Transverse colon (tissue), 4 donors: ENCODE results near the gene SLC35G2. TPM values are rescaled to one million over a fixed set of nuclear protein-coding genes. Genes with fewer than 3 reads are reported as not detected.
A peak's percentile ranks its signal among the peaks of the same experiment; 100 is the strongest.

Experiments used
- DNase-seq: peaks from one replicate; pipeline ENCODE4 v3.0.0-alpha.2; 2019
- H3K27ac ChIP-seq, 4 donors: fragments of 200-600 bp; sonication (generic); 2 replicates each; pipeline ENCODE4 v1.5.1; 2016 to 2018; ENCODE audit warnings: inconsistent platforms in 4 of 4
- H3K27me3 ChIP-seq: fragments of 200-600 bp; sonication (generic); 2 replicates; pipeline ENCODE4 v1.5.1; 2017; ENCODE audit warnings: inconsistent platforms
- H3K36me3 ChIP-seq, 4 donors: fragments of 200-600 bp; sonication (generic); 2 replicates each; pipeline ENCODE4 v1.5.1; 2017 to 2019; ENCODE audit warnings: inconsistent platforms in 4 of 4
- H3K4me1 ChIP-seq, 4 donors: fragments of 200-600 bp; sonication (generic); 2 replicates each; pipeline ENCODE4 v1.5.1; 2017 to 2020; ENCODE audit warnings: inconsistent platforms in 4 of 4
- H3K4me3 ChIP-seq, 4 donors: fragments of 200-600 bp; sonication (generic); 1 replicate in 1 of 4; 2 replicates in 3 of 4; pipeline versions ENCODE4 v1.5.1 to v1.6.1; 2017 to 2019; ENCODE audit warnings: inconsistent platforms in 4 of 4
- H3K9me3 ChIP-seq, 2 donors: fragments of 200-600 bp; sonication (generic); 2 replicates each; pipeline ENCODE4 v1.5.1; 2017 to 2019; ENCODE audit warnings: inconsistent platforms in 2 of 2
- CTCF ChIP-seq, 5 experiments: fragments of 200-600 bp in 3 of 5; fragments of 450-650 bp in 2 of 5; sonication (generic) in 3 of 5; IDR thresholded peaks; 1 replicate in 2 of 5; 2 replicates in 3 of 5; pipeline ENCODE4 v1.5.1; 2016 to 2017; ENCODE audit warnings: antibody characterized with exemption in 5 of 5, inconsistent platforms in 3 of 5, mild to moderate bottlenecking in 2 of 5, moderate library complexity in 1 of 5
- EP300 ChIP-seq: sonication (generic); formaldehyde crosslinking; IDR thresholded peaks from one replicate; pipeline ENCODE4 v1.6.1; 2017; ENCODE audit warnings: antibody characterized with exemption, low read depth
- POLR2A ChIP-seq: fragments of 450-650 bp; IDR thresholded peaks from one replicate; pipeline ENCODE4 v1.6.1; 2016; ENCODE audit warnings: antibody characterized with exemption, mild to moderate bottlenecking, moderate library complexity
- POLR2AphosphoS5 ChIP-seq, 3 donors: sonication (generic); formaldehyde crosslinking; IDR thresholded peaks; one replicate each; pipeline ENCODE4 v1.6.1; 2016; ENCODE audit warnings: antibody characterized with exemption in 3 of 3
- WGBS, 2 donors: methylation state at CpG; one replicate each; pipeline ENCODE4 v1.1.5; 2018; ENCODE audit warnings: low coverage in 1 of 2; 5-methylcytosine and 5-hydroxymethylcytosine counted together
- in situ Hi-C, 4 donors: fragments of 200-750 bp; cut with MboI; loops; one replicate each; pipeline versions ENCODE4 v1.15.0 to v1.15.1; 2017; ENCODE audit warnings: low sequenced_read_pairs in 3 of 4, low pct_ligation_motif_present in 1 of 4, low pct_unique_long_range_greater_than_20kb in 1 of 4
- intact Hi-C: fragments of 100-400 bp; cut with DNase I; formaldehyde crosslinking; loops from one replicate; pipeline ENCODE4 v1.15.1; 2023; ENCODE audit warnings: low total_unique reads
- total RNA-seq, 4 donors: library from RNA; depleted of rRNA; stranded (reverse); fragments of >200 nt; gene quantifications; one replicate each; pipeline ENCODE4 v1.1.0, GENCODE V29; 2016

SLC35G2 gene
- total RNA-seq, 4 donors from 2014 or later = 0.68 to 23.3 (median 2.1) TPM; not detected in 1

GRCh38 chr3:136819392-136819730, 435 bp downstream of the SLC35G2 start:
- DNase-seq = peak; percentile 8
- peaks cover 0 to 5% of the 10 kb centered on the region in 2 donors for H3K9me3 ChIP-seq
- WGBS, 2 donors = 3% methylated on average over 16 of the region's 21 CpGs; no CpG with 5 or more reads in 1 of the 2 donors
- peak overlapping the region; percentile 48 to 66 (median 57) for H3K27ac ChIP-seq
- H3K27me3 ChIP-seq = peaks cover 33% of the 10 kb centered on the region
- no peaks in the 10 kb centered on the region for H3K36me3 ChIP-seq
- peak overlapping the region; percentile 47 to 79 (median 58) for H3K4me3 ChIP-seq
- intact Hi-C loops (no loop called here), in situ Hi-C loops (no loop called here)
- TF ChIP-seq POLR2AphosphoS5 (IDR thresholded peaks at IDR 0.05) (no peak), POLR2A (no peak), CTCF (IDR thresholded peaks at IDR 0.05) (no peak), EP300 (no peak)
- H3K4me1 ChIP-seq = peaks cover 0 to 23% (median 16%) of the 10 kb centered on the region in 4 donors

GRCh38 chr3:136819731-136820679, 1.1 kb downstream of the SLC35G2 start:
- Histone ChIP-seq H3K36me3 (no peaks in the 10 kb centered on the region), H3K9me3 (peaks cover 0 to 5% of the 10 kb centered on the region in 2 donors), H3K27me3 (peaks cover 33% of the 10 kb centered on the region), H3K27ac (peak overlapping the region; percentile 44 to 66 (median 56)), H3K4me3 (peak overlapping the region; percentile 12 to 79 (median 52)), H3K4me1 (peaks cover 0 to 23% (median 16%) of the 10 kb centered on the region in 4 donors)
- TF ChIP-seq CTCF (IDR thresholded peaks at IDR 0.05) (no peak), POLR2AphosphoS5 (IDR thresholded peaks at IDR 0.05) (no peak), POLR2A (no peak), EP300 (no peak)
- peak; percentile 29 for DNase-seq
- in situ Hi-C loops (no loop called here), intact Hi-C loops (no loop called here)
- 15 to 16% methylated on average over 6 to 51 of the region's 51 CpGs for WGBS, 2 donors

- in situ Hi-C loops = no loop called here
- Histone ChIP-seq H3K27me3 (no peaks in the 10 kb centered on the region), H3K4me1 (peaks cover 0 to 13% (median 3%) of the 10 kb centered on the region in 4 donors), H3K4me3 (no peak overlapping the region), H3K27ac (no peak overlapping the region), H3K9me3 (no peaks in the 10 kb centered on the region), H3K36me3 (no peaks in the 10 kb centered on the region)
- no peak for TF ChIP-seq POLR2AphosphoS5 (IDR thresholded peaks at IDR 0.05)
- no peak for TF ChIP-seq EP300
- no peak for TF ChIP-seq POLR2A
- TF ChIP-seq CTCF (IDR thresholded peaks at IDR 0.05) = no peak
- intact Hi-C loops = no loop called here
- no peak for DNase-seq
- 52 to 60% methylated on average over 1 of the region's 1 CpG for WGBS, 2 donors
Measured at GRCh38 chr3:136831461-136831860, 12.5 kb downstream of the SLC35G2 start.

- WGBS, 2 donors = 68 to 77% methylated on average over 1 of the region's 1 CpG
- no peaks in the 10 kb centered on the region for H3K36me3 ChIP-seq
- in situ Hi-C loops = no loop called here
- intact Hi-C loops = no loop called here
- TF ChIP-seq POLR2AphosphoS5 (IDR thresholded peaks at IDR 0.05) (no peak), EP300 (no peak), CTCF (IDR thresholded peaks at IDR 0.05) (no peak), POLR2A (no peak)
- no peaks in the 10 kb centered on the region for H3K27me3 ChIP-seq
- peak overlapping the region in 1 of 4 donors; percentile 4 for H3K27ac ChIP-seq
- no peaks in the 10 kb centered on the region for H3K9me3 ChIP-seq
- DNase-seq = no peak
- H3K4me1 ChIP-seq = peaks cover 0 to 28% (median 3%) of the 10 kb centered on the region in 4 donors
- H3K4me3 ChIP-seq = no peak overlapping the region
Measured at GRCh38 chr3:136835089-136835812, 16.3 kb downstream of the SLC35G2 start.
